ENCODE data around the gene BRMS1.
A peak's percentile ranks its signal among the peaks of the same experiment; 100 is the strongest.

Gene BRMS1

DNA sequence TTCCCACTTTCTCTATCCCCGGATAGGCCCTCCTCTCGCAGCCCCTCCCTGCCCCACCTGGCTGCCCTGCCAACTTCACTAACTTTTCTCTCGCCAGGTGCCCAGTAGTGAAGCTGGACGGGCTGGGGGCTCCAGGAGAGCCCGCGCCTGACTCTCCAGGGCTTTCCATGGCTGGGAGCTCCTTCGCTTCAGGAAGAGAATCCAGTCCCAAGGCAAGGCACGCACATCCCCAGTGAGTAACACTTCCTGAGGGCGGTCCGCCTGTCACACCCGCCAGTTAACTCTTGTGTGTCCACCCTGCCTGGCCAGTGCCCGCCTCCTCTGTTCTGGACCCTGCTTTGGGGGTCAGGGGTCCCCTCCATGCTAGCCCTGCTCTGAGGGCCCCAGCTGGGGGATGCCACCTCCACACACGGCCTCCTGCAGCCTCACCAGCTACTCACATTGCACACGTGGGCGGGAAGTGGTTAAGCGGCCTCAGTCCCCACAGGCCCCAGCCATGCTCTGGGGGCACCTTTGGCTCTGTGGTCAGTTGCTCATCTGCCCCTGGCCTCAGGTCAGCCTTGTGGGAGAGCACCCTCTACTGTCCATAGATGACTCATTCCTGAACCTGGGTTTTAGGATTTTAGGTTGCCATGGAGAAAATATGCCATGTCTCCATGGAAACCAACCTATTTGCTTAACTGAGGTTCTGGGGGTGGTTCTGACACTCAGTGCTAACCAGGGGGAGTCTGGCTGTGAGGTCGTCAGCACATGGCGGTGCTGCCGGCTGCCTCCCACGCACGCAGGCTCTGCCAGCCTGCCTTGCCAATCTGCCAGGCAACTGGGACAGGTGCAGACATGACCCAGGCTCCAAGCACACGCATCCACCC, 8.4 kb downstream of the BRMS1 start, which contains the start of gene RIN1:
TSS of gene RIN1 (minus strand) at position 201 of the 869 bp plus-strand sequence. CDS start at position 169, 32 bp downstream.
- peak; percentile 89 for DNase-seq

DNA sequence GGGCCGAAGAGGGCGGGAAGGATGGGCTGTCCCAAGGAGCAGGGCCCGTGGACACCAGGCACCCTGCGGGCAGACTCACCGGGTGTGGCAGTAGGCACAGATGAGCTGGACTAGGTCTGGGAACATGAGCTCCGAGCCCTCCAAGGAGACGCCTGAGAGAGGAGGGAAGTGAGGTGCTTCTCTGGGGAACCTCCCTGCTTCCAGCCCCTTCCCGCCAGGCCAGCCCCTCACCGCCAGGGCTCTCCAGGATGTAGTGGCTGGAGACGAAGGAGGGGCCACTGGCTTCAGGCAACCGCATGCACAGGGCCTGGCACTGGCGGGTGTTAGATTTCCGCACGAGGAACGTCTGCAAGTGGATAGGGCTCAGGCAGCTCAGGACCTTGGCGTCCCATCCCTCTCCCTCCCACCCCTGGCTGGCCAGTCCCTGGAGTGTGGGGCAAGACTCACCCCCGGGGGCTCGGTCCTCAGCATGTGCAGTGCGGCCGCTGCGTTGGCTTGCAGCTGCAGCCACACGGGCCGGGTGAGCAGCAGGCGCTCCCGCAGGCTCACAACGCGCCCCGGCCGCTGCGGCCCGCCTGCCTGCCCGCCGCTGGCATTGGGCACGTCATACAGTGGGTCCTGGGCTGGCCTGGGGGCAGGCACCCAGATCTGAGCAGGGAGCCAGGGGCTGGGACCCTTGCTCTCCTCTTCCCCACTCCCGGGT, 9.2 kb downstream of the BRMS1 start:
- no peak for DNase-seq

DNA sequence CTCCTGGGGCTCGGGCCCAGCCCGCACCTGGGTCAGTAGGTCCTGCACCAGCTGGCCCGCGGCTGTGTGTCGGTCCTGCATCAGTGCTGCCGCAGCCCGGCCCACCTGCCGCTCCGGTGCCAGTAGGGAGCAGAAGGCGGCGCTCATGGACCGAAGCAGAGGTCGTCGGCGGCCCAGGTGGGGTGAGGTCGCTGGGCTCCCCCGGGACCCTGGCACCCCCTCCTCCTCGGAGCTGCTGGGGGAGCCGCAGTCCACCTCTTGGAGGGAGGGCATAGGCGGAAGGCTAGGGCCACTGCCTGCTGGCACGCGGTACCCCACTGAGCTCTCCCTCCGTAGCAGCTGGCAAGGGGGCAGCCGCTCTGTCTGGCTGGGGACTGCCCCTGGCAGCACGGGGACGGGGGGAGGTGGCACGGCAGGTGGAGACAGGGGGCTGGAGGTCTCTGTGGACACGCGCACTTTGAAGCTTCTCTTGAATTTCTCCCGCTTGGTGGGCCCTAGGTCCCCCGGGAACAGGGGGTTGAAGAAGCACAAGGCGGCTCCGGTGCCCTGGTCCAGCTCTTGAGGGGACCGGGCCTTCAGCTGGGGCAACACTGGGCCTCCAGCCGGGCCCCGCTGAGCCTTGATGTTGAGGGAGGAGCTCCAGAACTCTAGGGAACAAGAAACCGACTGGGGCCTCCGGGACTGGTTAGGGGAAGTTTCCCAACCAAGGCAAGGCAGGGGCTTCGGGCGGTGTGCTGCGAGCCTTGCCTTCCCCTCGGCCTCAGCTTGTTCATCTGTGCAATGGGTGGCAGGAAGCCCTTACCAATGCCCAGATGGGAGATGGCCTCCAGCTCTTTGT, 10.1 kb downstream of the BRMS1 start:
- no peak for DNase-seq

- DNase-seq = no peak
Measured at GRCh38 chr11:66333896-66334604, 10.9 kb downstream of the BRMS1 start.

DNA sequence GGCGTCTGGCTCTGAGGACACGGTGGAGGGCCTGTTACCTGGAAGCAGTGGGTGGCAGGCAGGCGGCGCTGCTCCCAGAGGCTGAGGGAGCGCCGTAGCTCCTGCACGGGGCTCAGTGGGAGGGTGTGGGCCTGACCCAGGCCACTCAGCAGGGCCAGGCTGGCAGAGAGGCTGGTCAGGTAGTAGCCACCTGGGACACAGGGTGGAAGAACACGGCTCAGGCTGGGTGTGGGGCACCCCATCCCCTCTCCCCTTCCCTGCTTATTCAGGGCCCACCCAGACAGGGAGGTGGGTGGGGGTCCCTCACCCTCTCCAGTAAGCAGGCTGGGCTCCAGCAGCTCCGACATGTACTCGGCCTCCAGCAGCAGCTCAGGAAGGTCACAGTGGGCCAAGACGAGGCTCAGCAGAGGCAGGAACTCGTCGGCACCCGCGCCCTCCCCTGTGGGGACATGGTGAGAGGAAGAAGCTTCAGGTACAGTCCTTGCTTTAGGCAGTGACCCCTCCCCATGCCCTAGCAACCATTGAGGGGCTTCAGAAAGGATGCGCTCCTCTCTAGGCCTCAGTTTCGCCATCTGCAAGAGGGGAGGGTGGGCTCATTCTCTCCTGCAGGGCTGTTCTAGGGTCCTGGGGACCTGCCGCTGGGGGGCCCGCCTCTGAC, 11.6 kb downstream of the BRMS1 start:
- no peak for DNase-seq

- DNase-seq = no peak
Measured at GRCh38 chr11:66332371-66333219, 12.3 kb downstream of the BRMS1 start.

DNA sequence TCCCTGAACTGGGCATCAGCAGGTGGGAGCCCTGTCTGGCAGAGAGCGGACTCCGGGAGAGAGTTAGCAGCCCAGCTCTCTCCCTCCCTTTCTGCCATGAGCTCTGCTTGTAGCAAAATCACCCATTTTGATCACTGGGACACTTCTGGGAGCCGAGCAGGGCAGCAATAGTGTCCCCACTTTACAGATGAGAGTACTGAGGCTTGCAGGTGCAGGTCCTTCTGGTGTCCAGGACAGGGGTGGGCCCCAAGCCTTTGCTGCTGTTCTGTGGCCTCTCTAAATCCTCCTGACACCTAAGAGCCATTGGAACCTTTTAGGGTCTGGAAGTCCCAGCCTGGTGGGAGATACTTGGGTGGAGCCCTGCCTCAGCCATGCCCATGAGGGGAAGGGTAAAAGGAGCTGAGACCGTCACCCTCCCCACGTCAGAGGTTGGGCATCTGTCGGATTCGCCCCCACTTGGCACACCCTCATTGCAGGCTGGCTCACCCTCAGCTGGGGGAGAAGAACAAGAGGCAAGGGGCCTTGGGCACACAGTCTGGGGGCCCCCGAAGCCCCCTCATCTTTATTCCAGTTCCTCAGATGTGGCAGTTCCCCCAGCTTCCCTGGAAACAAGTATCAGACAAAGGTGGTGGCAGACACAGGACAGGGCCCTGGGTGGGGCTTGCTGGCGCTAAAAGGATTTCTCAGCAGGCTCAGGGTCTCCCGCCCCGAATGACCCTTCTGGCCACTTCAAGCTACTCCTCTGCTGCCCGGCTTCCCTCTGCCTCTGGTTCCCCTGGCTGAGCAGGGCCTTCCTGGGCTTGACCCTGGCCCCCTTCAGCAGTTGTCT, 13.1 kb downstream of the BRMS1 start:
- DNase-seq = no peak

- DNase-seq = no peak
Measured at GRCh38 chr11:66330931-66331330, 14.0 kb downstream of the BRMS1 start.

DNA sequence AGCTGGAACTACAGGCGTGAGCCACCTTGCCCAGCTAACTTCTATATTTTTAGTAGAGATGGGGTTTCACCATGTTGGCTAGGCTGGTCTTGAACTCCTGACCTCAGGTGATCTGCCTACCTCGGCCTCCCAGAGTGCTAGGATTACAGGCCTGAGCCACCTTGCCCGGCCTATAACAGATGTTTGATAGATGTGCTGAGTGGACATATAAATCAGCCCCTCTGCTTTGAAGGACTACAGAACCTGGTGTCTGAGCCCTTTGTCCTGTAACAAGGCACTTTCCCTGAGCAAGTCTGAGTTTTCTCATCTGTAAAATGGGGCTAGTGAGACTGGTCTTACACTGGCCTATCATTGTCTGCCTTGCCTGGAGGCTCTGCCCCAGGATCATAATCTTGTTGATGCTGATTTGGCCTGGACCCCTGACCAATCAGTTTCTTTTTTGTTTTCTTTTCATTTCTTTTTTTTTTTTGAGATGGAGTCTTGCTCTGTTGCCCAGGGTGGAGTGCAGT, 15.7 kb downstream of the BRMS1 start:
- no peak for DNase-seq

DNA sequence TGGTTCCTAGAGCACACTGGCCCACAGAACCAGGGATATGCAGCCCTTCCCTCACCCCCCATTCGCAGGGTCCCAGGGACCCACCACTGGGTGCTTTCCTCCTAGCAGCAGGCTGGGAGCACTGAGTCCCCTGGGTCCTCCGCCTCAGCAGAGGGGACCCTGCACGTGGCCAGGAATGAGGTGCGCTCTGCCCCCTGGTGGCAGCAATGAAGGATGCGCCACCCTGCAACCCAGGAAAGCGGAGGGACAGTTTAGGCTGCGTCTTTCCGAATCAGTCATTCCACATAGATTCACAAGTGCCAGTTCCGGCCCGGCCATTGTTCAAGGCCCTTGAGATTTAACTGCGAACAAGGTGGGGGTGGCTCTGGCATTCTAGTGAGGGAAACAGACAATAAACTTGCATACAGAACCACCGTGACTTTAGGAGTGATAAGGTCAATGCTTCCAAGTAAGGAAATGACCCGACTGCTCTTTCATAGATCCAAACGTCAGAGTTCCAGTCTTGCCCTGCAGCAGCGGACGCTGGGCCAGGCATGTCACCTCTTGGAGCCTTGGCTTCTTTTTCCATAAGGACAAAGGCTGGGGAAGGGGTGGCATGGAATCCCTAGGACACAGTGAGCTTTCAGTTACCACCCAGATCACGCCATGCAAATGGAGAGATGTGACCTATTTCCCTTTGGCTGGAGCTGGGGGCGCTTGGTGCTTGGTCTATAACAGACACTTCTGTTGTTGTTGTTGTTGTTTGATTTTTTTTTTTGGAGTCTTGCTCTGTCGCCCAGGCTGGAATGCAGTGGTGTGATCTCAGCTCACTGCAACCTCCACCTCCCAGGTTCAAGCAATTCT, 16.4 kb downstream of the BRMS1 start:
- no peak for DNase-seq

DNA sequence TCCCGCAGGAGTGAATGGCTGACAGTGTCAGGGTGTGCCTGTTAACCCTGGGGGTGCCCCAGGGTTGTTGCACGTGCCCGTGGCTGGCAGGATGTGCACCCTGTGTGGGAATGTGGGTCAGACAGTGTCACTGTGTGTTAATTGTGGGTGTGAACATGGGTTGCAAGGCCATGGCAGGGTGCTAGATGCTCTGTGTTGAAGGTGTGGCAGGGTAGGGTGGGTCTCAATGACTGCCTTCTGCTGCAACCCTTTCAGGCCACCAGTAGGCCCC, 16.9 kb downstream of the BRMS1 start:
- DNase-seq = no peak

DNA sequence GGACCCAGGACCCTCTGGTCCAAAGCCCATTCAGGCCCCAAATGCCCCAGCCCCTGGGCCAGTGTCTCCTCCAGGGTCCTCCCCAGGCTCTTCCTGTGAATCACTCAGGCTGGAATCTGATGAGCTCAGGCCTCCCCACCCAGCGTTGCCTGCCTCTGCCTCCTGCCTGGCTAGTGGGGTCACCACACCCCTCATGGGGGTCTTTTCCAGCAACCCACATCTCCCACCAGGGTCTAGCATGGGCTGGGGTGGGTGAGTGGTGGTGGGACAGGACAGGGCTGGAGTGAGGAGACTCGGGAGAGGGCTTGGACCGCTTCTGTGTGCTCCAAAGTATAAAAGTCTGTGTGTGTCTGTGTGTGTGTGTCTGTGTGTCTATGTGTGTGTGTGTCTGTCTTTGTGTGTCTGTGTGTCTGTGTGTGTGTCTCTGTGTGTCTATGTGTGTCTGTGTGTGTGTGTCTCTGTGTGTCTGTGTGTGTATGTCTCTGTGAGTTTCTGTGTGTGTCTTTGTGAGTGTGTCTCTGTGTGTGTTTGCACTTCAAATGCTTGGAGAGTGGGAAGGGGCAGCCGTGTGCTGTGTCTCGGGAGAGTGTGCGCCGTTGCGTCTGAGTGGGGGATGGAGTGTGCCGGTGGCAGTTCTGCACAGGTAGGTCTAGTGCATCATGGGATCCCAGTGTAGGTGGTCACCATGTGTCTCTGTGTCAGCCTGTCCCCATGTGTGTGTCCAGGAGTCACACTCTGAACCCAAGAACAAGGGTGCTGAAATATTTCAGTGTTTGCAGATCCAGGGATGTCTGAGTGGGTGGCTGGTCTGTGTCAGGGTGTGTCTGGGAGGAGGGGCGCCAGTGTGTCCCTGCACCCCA, 17.5 kb downstream of the BRMS1 start:
- DNase-seq = no peak

DNA sequence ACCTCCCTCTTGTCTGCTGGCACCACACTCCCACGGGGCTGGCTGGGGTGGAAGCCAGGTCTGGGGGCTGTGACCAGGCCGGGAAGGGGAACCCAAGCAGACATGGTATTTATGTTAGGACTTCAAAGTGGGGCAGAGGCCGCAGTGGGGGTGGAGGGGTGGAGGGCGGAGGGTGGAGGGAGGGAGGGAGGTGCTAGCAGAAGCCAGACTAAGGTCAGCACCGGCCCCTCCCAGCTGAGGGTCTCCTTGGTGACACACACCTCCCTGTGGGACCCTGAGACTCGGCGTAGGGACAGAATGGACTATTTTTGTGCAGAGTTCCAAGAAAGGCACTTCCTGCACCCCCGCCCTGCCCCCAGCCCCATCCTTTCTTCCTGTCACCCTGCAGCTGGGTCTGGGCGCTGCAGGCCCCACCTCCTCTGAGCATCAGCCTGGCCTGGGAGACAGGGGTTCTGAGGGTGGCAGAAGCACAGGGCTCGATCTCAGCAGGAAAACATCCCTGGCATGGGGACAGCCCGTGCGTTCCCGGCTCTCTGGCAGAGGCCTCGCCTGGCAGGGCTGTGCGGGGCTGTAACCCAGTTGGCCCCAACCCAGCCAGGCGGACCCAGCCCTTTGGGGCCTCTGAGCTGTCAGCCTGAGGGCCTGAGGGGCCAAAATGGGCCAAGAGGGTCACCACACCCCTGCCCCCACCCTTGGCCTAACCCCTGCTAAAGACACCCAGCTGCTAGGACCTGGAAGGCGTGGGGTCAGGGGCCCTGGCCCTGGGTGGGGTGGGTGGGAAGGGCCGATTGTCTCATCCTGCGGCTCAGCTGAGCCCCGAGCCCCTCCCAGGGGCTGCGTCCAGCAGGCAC, 18.4 kb downstream of the BRMS1 start:
- no peak for DNase-seq

- peak; percentile 65 for DNase-seq
Measured at GRCh38 chr11:66325263-66325671, 19.6 kb downstream of the BRMS1 start.

DNA sequence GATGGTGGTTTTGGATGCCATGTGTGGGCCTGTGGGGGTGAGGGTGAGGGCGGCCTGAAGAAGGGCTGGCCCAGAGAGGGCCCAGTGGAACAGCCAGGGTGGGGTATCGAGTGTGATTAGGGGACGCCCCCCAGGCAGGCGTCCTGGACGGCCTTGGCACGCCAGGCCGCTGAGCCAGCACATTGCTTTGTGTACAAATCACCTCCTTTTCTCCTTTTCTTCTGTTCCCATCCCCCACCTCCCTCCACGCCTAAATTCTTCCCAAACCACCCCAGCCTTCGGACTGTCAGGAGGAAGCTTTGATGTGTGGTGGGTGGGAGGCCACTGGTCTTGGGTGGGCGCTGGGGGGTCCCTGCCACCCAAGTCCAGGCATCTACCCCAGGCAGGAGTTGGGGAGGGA, 20.2 kb downstream of the BRMS1 start:
- DNase-seq = no peak

- no peak for DNase-seq
Measured at GRCh38 chr11:66323684-66324083, 21.2 kb downstream of the BRMS1 start.

- no peak for DNase-seq
Measured at GRCh38 chr11:66322732-66323427, 22.0 kb downstream of the BRMS1 start.
